HepG2 (cell line): ENCODE measurements around the gene GCHFR. TPM values are rescaled to one million over a fixed set of nuclear protein-coding genes. Genes with fewer than 3 reads are reported as not detected.

ENCODE experiments used
- CREM ChIP-seq, 2 experiments: sonication (generic) in 1 of 2; formaldehyde crosslinking in 1 of 2; IDR thresholded peaks; 2 replicates each; pipeline versions ENCODE4 v1.4.0 to v1.6.1; 2016 to 2020; ENCODE audit warnings: antibody characterized with exemption in 1 of 2, mild to moderate bottlenecking in 1 of 2, missing genetic modification reagents in 1 of 2
- FLYWCH1 ChIP-seq: sonication (generic); formaldehyde crosslinking; IDR thresholded peaks from 2 replicates; pipeline ENCODE4 v1.8.1; 2023; ENCODE audit warnings: mild to moderate bottlenecking, missing genetic modification reagents
- IRF2 ChIP-seq: IDR thresholded peaks from 2 replicates; pipeline ENCODE4 v1.6.1; 2018; ENCODE audit warnings: missing genetic modification reagents, missing compliant biosample characterization
- NCOA1 ChIP-seq: sonication (generic); formaldehyde crosslinking; IDR thresholded peaks from 2 replicates; pipeline ENCODE4 v1.9.0; 2021; ENCODE audit warnings: missing genetic modification reagents
- RBM39 ChIP-seq: fragments of 200-400 bp; formaldehyde crosslinking; IDR thresholded peaks from one replicate; pipeline ENCODE4 v1.6.1; 2018; ENCODE audit warnings: antibody characterized with exemption, mild to moderate bottlenecking, low read depth, low read length; ENCODE audit not compliant: poor library complexity, severe bottlenecking
- ZNF101 ChIP-seq: sonication (generic); formaldehyde crosslinking; IDR thresholded peaks from 2 replicates; pipeline ENCODE4 v1.4.0; 2020; ENCODE audit warnings: mild to moderate bottlenecking, low read depth, missing genetic modification reagents, borderline replicate concordance
- ZNF143 ChIP-seq: sonication (generic); formaldehyde crosslinking; IDR thresholded peaks from 2 replicates; pipeline ENCODE4 v1.4.0; 2020; ENCODE audit warnings: missing genetic modification reagents
- ZUFSP ChIP-seq: sonication (generic); formaldehyde crosslinking; IDR thresholded peaks from 2 replicates; pipeline ENCODE4 v1.9.0; 2021; ENCODE audit warnings: missing genetic modification reagents, mild to moderate bottlenecking, borderline replicate concordance
- polyA plus RNA-seq, 8 experiments: library from polyadenylated mRNA; depleted of rRNA in 3 of 8; stranded (reverse) in 7 of 8; unstranded in 1 of 8; fragments of >200 nt; fragmentation: Illumina TruSeq in 4 of 8; extraction: Trizol in 4 of 8; gene quantifications; 2 replicates each; pipeline versions ENCODE4 v1.2.1 to v1.2.3, GENCODE V29; 2011 to 2016; ENCODE audit warnings: low read depth in 4 of 8, missing spikeins in 1 of 8, mixed read lengths in 1 of 8; ENCODE audit not compliant: insufficient read depth in 1 of 8
- total RNA-seq, 5 experiments: library from RNA; depleted of rRNA; stranded (reverse); fragments of >200 nt; fragmentation: Illumina TruSeq; extraction: Trizol; gene quantifications; 2 replicates each; pipeline ENCODE4 v1.2.3, GENCODE V29; 2016; ENCODE audit warnings: low read depth in 1 of 5
- TF ChIP-seq, protein P1 (sequence below): sonication (generic); formaldehyde crosslinking; IDR thresholded peaks from 2 replicates; pipeline ENCODE4 v1.5.1; 2020; ENCODE audit warnings: missing genetic modification reagents, mild to moderate bottlenecking, borderline replicate concordance

GCHFR gene
- total and polyA plus RNA-seq, 2 of the 13 experiments (the other 11 are each of a cell fraction or from before 2014, with no cell fraction given), result 51.5 to 92.4 TPM

DNA sequence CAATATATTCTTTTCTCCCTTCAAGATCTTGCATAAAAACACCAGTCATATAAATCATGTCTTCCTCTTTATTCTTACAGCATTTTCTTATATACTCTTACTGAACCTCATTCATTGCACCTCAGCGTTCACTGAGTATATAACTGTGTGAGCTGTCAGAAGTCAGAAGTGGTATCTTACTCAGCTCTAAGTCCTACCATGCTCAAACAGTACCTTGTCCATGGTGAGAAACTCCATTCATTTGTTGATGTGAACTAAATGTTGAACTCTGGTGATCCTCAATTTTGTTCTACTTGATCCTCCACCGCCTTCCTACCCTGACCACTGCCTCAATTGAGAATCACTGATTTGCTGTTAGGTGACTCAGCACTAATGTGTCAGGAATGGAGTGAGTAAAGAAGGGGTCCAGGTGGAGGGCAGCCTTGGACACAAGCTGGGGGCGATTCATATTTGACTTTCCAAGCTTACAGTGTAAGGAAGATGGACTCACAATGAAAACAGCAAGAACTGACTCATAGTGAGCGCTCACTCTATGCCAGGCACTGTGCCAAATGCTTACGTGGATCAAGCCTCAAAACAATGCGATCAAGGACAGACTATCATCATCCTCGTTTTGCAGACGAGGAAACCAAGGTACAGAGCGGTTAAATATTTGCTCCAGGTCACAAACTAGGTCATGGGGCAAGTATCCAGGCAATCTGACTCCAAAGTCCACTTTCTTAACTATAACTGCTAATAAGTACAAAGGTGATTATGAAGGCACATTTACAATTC, 29.5 kb downstream of the GCHFR start (continued):
- TF ChIP-seq CREM (IDR thresholded peaks at IDR 0.05) (peak; percentile 82), CREM (CRISPR knock-in tag; IDR thresholded peaks at IDR 0.05) (no peak), ZNF143 (CRISPR knock-in tag) (no peak), ZUFSP (CRISPR knock-in tag) (no peak), FLYWCH1 (CRISPR knock-in tag) (no peak), RBM39 (no peak), NCOA1 (no peak), ZNF101 (no peak), IRF2 (peak; percentile 55; the same call in 1 of the 2 replicates)
- TF ChIP-seq, protein P1, sequence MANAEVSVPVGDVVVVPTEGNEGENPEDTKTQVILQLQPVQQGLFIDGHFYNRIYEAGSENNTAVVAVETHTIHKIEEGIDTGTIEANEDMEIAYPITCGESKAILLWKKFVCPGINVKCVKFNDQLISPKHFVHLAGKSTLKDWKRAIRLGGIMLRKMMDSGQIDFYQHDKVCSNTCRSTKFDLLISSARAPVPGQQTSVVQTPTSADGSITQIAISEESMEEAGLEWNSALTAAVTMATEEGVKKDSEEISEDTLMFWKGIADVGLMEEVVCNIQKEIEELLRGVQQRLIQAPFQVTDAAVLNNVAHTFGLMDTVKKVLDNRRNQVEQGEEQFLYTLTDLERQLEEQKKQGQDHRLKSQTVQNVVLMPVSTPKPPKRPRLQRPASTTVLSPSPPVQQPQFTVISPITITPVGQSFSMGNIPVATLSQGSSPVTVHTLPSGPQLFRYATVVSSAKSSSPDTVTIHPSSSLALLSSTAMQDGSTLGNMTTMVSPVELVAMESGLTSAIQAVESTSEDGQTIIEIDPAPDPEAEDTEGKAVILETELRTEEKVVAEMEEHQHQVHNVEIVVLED (CRISPR knock-in tag), result no peak
